HL-60 (cell line): ENCODE data around the gene METAP2.

Experiments
- DNase-seq, 2 experiments: peaks; one replicate each; pipeline ENCODE4 v3.0.0-alpha.2; 2010 to 2020; ENCODE audit warnings: low read depth in 1 of 2, low spot score in 1 of 2
- H3K27ac ChIP-seq: fragments of 250-450 bp; sonication (Bioruptor Pico); replicated peaks from 2 replicates; pipeline ENCODE4 v1.5.1; 2020; ENCODE audit warnings: mild to moderate bottlenecking, moderate library complexity
- H3K27me3 ChIP-seq: fragments of 250-450 bp; sonication (Bioruptor Pico); 2 replicates; pipeline ENCODE4 v1.5.1; 2021; ENCODE audit warnings: mild to moderate bottlenecking, moderate library complexity; ENCODE audit not compliant: insufficient read depth, poor library complexity, severe bottlenecking
- H3K4me3 ChIP-seq: replicated peaks from 2 replicates; pipeline ENCODE4 v1.5.1; 2011; ENCODE audit warnings: mild to moderate bottlenecking, control low read depth, low read length; ENCODE audit not compliant: insufficient read depth
- GABPA ChIP-seq: IDR thresholded peaks from 2 replicates; pipeline ENCODE4 v1.6.1; 2012; ENCODE audit warnings: low read depth
- POLR2AphosphoS5 ChIP-seq: IDR thresholded peaks from 2 replicates; pipeline ENCODE4 v1.6.1; 2012; ENCODE audit warnings: low read depth
- SPI1 ChIP-seq: IDR thresholded peaks from 2 replicates; pipeline ENCODE4 v1.6.1; 2012; ENCODE audit warnings: low read depth, mild to moderate bottlenecking, borderline replicate concordance
- TF ChIP-seq, protein P1 (sequence below): IDR thresholded peaks from one replicate; pipeline ENCODE4 v1.5.1; 2011; ENCODE audit warnings: low read length, control low read depth, inconsistent platforms; ENCODE audit not compliant: insufficient read depth
- TF ChIP-seq, protein P2 (sequence below): IDR thresholded peaks from 2 replicates; pipeline ENCODE4 v1.6.1; 2012; ENCODE audit warnings: low read depth; ENCODE audit not compliant: insufficient replicate concordance

METAP2 gene

DNA sequence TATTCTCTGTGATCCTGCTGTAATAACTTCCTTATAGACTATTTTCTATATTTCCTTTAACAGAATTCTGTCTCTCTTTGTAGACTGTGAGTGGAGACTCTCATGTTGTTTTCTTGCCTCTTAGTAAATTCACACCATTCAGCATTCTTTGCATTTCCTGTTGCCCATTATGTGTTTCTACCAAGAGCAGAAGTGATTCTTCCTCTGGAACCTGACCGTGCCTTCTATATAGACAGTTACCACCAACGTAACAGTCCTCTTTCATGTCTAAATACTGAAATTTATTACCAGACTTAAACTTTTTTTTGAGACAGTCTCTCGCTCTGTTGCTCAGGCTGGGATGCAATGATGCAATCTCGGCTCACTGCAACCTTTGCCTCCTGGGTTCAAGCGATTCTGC lies 31.1 kb downstream of the METAP2 start:
- TF ChIP-seq, protein P1, sequence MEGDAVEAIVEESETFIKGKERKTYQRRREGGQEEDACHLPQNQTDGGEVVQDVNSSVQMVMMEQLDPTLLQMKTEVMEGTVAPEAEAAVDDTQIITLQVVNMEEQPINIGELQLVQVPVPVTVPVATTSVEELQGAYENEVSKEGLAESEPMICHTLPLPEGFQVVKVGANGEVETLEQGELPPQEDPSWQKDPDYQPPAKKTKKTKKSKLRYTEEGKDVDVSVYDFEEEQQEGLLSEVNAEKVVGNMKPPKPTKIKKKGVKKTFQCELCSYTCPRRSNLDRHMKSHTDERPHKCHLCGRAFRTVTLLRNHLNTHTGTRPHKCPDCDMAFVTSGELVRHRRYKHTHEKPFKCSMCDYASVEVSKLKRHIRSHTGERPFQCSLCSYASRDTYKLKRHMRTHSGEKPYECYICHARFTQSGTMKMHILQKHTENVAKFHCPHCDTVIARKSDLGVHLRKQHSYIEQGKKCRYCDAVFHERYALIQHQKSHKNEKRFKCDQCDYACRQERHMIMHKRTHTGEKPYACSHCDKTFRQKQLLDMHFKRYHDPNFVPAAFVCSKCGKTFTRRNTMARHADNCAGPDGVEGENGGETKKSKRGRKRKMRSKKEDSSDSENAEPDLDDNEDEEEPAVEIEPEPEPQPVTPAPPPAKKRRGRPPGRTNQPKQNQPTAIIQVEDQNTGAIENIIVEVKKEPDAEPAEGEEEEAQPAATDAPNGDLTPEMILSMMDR = no peak
- TF ChIP-seq SPI1 (no peak), POLR2AphosphoS5 (no peak), GABPA (no peak)
- TF ChIP-seq, protein P2, sequence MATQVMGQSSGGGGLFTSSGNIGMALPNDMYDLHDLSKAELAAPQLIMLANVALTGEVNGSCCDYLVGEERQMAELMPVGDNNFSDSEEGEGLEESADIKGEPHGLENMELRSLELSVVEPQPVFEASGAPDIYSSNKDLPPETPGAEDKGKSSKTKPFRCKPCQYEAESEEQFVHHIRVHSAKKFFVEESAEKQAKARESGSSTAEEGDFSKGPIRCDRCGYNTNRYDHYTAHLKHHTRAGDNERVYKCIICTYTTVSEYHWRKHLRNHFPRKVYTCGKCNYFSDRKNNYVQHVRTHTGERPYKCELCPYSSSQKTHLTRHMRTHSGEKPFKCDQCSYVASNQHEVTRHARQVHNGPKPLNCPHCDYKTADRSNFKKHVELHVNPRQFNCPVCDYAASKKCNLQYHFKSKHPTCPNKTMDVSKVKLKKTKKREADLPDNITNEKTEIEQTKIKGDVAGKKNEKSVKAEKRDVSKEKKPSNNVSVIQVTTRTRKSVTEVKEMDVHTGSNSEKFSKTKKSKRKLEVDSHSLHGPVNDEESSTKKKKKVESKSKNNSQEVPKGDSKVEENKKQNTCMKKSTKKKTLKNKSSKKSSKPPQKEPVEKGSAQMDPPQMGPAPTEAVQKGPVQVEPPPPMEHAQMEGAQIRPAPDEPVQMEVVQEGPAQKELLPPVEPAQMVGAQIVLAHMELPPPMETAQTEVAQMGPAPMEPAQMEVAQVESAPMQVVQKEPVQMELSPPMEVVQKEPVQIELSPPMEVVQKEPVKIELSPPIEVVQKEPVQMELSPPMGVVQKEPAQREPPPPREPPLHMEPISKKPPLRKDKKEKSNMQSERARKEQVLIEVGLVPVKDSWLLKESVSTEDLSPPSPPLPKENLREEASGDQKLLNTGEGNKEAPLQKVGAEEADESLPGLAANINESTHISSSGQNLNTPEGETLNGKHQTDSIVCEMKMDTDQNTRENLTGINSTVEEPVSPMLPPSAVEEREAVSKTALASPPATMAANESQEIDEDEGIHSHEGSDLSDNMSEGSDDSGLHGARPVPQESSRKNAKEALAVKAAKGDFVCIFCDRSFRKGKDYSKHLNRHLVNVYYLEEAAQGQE = no peak
- Histone ChIP-seq H3K27me3 (no peaks in the 10 kb centered on the region), H3K4me3 (no peak overlapping the region), H3K27ac (no peak overlapping the region)
- no peak for DNase-seq

DNA sequence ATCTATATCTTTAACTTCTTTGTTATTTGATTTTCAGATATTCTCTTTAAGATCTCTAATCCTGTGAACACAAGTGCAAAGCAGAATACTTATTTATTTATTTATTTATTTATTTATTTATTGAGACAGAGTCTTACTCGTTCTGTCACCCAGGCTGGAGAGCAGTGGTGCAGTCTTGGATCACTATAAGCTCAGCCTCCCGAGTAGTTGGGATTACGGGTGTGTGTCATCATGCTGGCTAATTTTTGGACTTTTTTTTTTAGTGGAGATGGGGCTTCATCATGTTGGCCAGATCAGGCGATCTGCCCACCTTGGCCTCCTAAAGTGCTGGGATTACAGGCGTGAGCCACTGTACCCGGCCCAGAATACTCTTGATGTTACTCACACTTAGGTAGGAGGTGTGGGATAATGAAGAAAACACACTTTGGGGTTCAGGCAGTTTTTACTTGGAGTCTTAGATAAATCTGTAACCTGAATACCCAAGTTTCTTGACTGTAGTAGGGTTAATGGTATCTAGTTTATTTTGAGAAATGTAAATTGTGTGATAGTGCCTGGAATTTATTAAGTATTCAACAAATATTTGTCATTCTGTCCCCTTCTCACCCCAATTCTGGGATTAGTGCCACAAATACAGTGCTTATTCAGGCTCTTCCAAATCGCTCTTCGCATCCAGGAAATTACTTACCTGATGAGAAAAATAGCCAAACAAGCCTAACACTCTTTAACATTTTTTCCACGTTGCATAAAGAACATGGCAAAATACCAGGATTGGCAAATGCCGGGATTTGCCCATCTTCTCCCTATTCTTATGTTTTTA lies 33.0 kb downstream of the METAP2 start:
- Histone ChIP-seq H3K27ac (no peak overlapping the region), H3K27me3 (no peaks in the 10 kb centered on the region), H3K4me3 (no peak overlapping the region)
- DNase-seq = no peak
- TF ChIP-seq GABPA (no peak), POLR2AphosphoS5 (no peak), SPI1 (no peak)
- TF ChIP-seq, protein P1 = no peak
- TF ChIP-seq, protein P2 = no peak

DNA sequence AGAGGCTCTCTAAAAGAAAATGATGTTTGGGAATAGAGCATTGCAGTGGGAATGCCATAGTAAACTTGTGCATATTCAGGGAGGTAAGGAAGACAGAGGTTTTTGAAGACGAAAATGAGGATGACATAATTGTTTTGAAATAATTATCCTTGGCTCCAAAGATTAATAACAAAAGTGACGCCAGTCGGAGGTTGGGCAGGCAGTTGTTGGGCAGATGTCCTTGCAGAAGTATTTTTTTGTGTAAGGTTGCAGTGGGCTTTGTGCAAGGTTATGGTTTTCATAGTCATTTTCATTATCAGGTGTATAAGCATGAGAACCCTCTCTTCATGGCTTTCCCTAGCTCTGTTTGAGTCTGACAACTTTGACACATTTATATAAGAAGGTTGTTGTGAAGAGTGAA lies 35.3 kb downstream of the METAP2 start:
- DNase-seq = no peak
- no peak overlapping the region for H3K4me3 ChIP-seq
- no peak for TF ChIP-seq POLR2AphosphoS5
- TF ChIP-seq, protein P1 = no peak
- TF ChIP-seq, protein P2 = no peak
- TF ChIP-seq GABPA = no peak
- no peak for TF ChIP-seq SPI1
- no peak overlapping the region for H3K27ac ChIP-seq
- H3K27me3 ChIP-seq = no peaks in the 10 kb centered on the region
